Measurements from ENCODE around the gene PRAMEF13.
"Not testable (repeated sequence)": the region's sequence is repeated elsewhere in the genome, so short reads cannot be mapped to it uniquely, and the experiment has no call there.

GRCh38 chr1:13230601-13231000 lies 29.4 kb upstream of the PRAMEF13 start:
- TF ChIP-seq TAF1 (IDR thresholded peaks at IDR 0.05; ENCODE audit: low read depth, low read length); BRCA1 (IDR thresholded peaks at IDR 0.05; ENCODE audit: low read depth, low read length); POLR2AphosphoS5 (IDR thresholded peaks at IDR 0.05; ENCODE audit: low read depth, low read length); POLR2A (IDR thresholded peaks at IDR 0.05; ENCODE audit: control extremely low read depth in 1 of 2, low read depth in 2 of 2, low read length in 2 of 2); FOSL1 (IDR thresholded peaks at IDR 0.05; ENCODE audit: insufficient read depth, low read depth, low read length); CTCF (IDR thresholded peaks at IDR 0.05; ENCODE audit: control extremely low read depth in 1 of 3, insufficient read depth in 1 of 3, low read depth in 1 of 3, low read length in 3 of 3): not testable (repeated sequence)

Data from H1 (cell line).